GM12864 (cell line): Measurements from ENCODE around the gene ATG2B.

Source experiments
- DNase-seq: peaks from one replicate; pipeline ENCODE4 v3.0.0-alpha.2; 2011; ENCODE audit warnings: low read depth
- H3K4me3 ChIP-seq: 2 replicates; pipeline ENCODE4 v1.5.1; 2011; ENCODE audit warnings: mild to moderate bottlenecking, low read depth, low read length, control low read depth
- CTCF ChIP-seq: IDR thresholded peaks from 2 replicates; pipeline ENCODE4 v1.5.1; 2011; ENCODE audit warnings: low read depth, mild to moderate bottlenecking, moderate library complexity, low read length, control low read depth, inconsistent platforms; ENCODE audit errors: missing control alignments

ATG2B gene

GRCh38 chr14:96264853-96265252, 98.3 kb downstream of the ATG2B start:
- no peak for DNase-seq
- no peak for TF ChIP-seq CTCF
- no peak overlapping the region for H3K4me3 ChIP-seq

- H3K4me3 ChIP-seq, result no peak overlapping the region
- no peak for DNase-seq
Measured at GRCh38 chr14:96264200-96264553, 99.0 kb downstream of the ATG2B start.

GRCh38 chr14:96263347-96264199, 99.6 kb downstream of the ATG2B start:
- no peak for DNase-seq
- no peak overlapping the region for H3K4me3 ChIP-seq
- no peak for TF ChIP-seq CTCF

More at GRCh38 chr14:96264200-96264553, 99.0 kb downstream of the ATG2B start:
- no peak for TF ChIP-seq CTCF

- no peak for TF ChIP-seq CTCF
- DNase-seq, result no peak
- no peak overlapping the region for H3K4me3 ChIP-seq
Measured at GRCh38 chr14:96261772-96262655, 101.1 kb downstream of the ATG2B start.

- TF ChIP-seq CTCF, result no peak
- H3K4me3 ChIP-seq, result no peak overlapping the region
- no peak for DNase-seq
Measured at GRCh38 chr14:96261053-96261452, 102.1 kb downstream of the ATG2B start.

- TF ChIP-seq CTCF, result no peak
- H3K4me3 ChIP-seq, result no peak overlapping the region
- DNase-seq, result no peak
Measured at GRCh38 chr14:96260341-96260821, 102.8 kb downstream of the ATG2B start.
